GM12864 (cell line): ENCODE measurements around the gene TMEM187.

ENCODE experiments used
- DNase-seq: peaks from one replicate; pipeline ENCODE4 v3.0.0-alpha.2; 2011; ENCODE audit warnings: low read depth
- H3K4me3 ChIP-seq: 2 replicates; pipeline ENCODE4 v1.5.1; 2011; ENCODE audit warnings: mild to moderate bottlenecking, low read depth, low read length, control low read depth
- TF ChIP-seq, protein P1 (sequence below): IDR thresholded peaks from 2 replicates; pipeline ENCODE4 v1.5.1; 2011; ENCODE audit warnings: low read depth, mild to moderate bottlenecking, moderate library complexity, low read length, control low read depth, inconsistent platforms; ENCODE audit errors: missing control alignments

Gene TMEM187

GRCh38 chrX:154023276-154024000 is 50.9 kb downstream of the TMEM187 start:
- H3K4me3 ChIP-seq, result no peak overlapping the region
- DNase-seq, result no peak
- TF ChIP-seq, protein P1, sequence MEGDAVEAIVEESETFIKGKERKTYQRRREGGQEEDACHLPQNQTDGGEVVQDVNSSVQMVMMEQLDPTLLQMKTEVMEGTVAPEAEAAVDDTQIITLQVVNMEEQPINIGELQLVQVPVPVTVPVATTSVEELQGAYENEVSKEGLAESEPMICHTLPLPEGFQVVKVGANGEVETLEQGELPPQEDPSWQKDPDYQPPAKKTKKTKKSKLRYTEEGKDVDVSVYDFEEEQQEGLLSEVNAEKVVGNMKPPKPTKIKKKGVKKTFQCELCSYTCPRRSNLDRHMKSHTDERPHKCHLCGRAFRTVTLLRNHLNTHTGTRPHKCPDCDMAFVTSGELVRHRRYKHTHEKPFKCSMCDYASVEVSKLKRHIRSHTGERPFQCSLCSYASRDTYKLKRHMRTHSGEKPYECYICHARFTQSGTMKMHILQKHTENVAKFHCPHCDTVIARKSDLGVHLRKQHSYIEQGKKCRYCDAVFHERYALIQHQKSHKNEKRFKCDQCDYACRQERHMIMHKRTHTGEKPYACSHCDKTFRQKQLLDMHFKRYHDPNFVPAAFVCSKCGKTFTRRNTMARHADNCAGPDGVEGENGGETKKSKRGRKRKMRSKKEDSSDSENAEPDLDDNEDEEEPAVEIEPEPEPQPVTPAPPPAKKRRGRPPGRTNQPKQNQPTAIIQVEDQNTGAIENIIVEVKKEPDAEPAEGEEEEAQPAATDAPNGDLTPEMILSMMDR, result no peak

GRCh38 chrX:154024271-154024670 is 51.7 kb downstream of the TMEM187 start:
- no peak for DNase-seq
- H3K4me3 ChIP-seq, result no peak overlapping the region
- TF ChIP-seq, protein P1, result no peak

- H3K4me3 ChIP-seq, result no peak overlapping the region
- DNase-seq, result no peak
- TF ChIP-seq, protein P1, result no peak
Observed at GRCh38 chrX:154025230-154025629, 52.7 kb downstream of the TMEM187 start.

- DNase-seq, result no peak
- TF ChIP-seq, protein P1, result no peak
Observed at GRCh38 chrX:154026136-154027021, 53.8 kb downstream of the TMEM187 start.

GRCh38 chrX:154027022-154027402 is 54.5 kb downstream of the TMEM187 start:
- DNase-seq, result no peak
- TF ChIP-seq, protein P1, result no peak

More at GRCh38 chrX:154026136-154027021, 53.8 kb downstream of the TMEM187 start:
- H3K4me3 ChIP-seq, result no peak overlapping the region

GRCh38 chrX:154027986-154028385 is 55.4 kb downstream of the TMEM187 start:
- TF ChIP-seq, protein P1, result no peak
- DNase-seq, result no peak
- no peak overlapping the region for H3K4me3 ChIP-seq

More at GRCh38 chrX:154027022-154027402, 54.5 kb downstream of the TMEM187 start:
- H3K4me3 ChIP-seq, result no peak overlapping the region
